HepG2 (cell line): ENCODE measurements around the gene AMN. TPM values are rescaled to one million over a fixed set of nuclear protein-coding genes. Genes with fewer than 3 reads are reported as not detected.

Experiments used
- CBX2 ChIP-seq, 2 experiments: fragments of 200-600 bp in 1 of 2; sonication (generic); formaldehyde crosslinking in 1 of 2; IDR thresholded peaks; 2 replicates each; pipeline versions ENCODE4 v1.7.0 to v1.8.1; 2018 to 2022; ENCODE audit warnings: low read depth in 2 of 2, low read length in 1 of 2, mild to moderate bottlenecking in 1 of 2, missing genetic modification reagents in 1 of 2
- KAT8 ChIP-seq: IDR thresholded peaks from 2 replicates; pipeline ENCODE4 v1.6.1; 2016; ENCODE audit warnings: missing genetic modification reagents, missing compliant biosample characterization
- MAFG ChIP-seq: sonication (generic); formaldehyde crosslinking; IDR thresholded peaks from 2 replicates; pipeline ENCODE4 v1.5.1; 2020; ENCODE audit warnings: mild to moderate bottlenecking, missing genetic modification reagents
- MZF1 ChIP-seq: sonication (generic); formaldehyde crosslinking; IDR thresholded peaks from 2 replicates; pipeline ENCODE4 v1.8.1; 2023; ENCODE audit warnings: mild to moderate bottlenecking, missing genetic modification reagents, borderline replicate concordance
- TARDBP ChIP-seq: sonication (generic); formaldehyde crosslinking; IDR thresholded peaks from 2 replicates; pipeline ENCODE4 v1.8.0; 2022; ENCODE audit warnings: mild to moderate bottlenecking, missing genetic modification reagents
- ZC3H4 ChIP-seq: sonication (generic); formaldehyde crosslinking; IDR thresholded peaks from 2 replicates; pipeline ENCODE4 v1.4.0; 2020; ENCODE audit warnings: missing genetic modification reagents, borderline replicate concordance
- ZNF20 ChIP-seq: sonication (generic); formaldehyde crosslinking; IDR thresholded peaks from 2 replicates; pipeline ENCODE4 v1.4.0; 2020; ENCODE audit warnings: mild to moderate bottlenecking, moderate library complexity, missing genetic modification reagents
- ZNF577 ChIP-seq: sonication (generic); formaldehyde crosslinking; IDR thresholded peaks from 2 replicates; pipeline ENCODE4 v1.4.0; 2020; ENCODE audit warnings: mild to moderate bottlenecking, low read depth, missing genetic modification reagents, borderline replicate concordance
- ZNF615 ChIP-seq: sonication (generic); formaldehyde crosslinking; IDR thresholded peaks from 2 replicates; pipeline ENCODE4 v1.5.0; 2020; ENCODE audit warnings: mild to moderate bottlenecking, missing genetic modification reagents, borderline replicate concordance
- ZNF629 ChIP-seq: sonication (generic); formaldehyde crosslinking; conservative IDR thresholded peaks from 2 replicates; pipeline ENCODE4 v1.5.0; 2020; ENCODE audit warnings: missing genetic modification reagents
- ZNF674 ChIP-seq: sonication (generic); formaldehyde crosslinking; IDR thresholded peaks from 2 replicates; pipeline ENCODE4 v1.5.0; 2020; ENCODE audit warnings: low read depth, mild to moderate bottlenecking, missing genetic modification reagents
- ZNF768 ChIP-seq: sonication (generic); formaldehyde crosslinking; IDR thresholded peaks from 2 replicates; pipeline ENCODE4 v1.4.0; 2020; ENCODE audit warnings: missing genetic modification reagents
- ZNF777 ChIP-seq: sonication (generic); formaldehyde crosslinking; IDR thresholded peaks from 2 replicates; pipeline ENCODE4 v1.4.0; 2020; ENCODE audit warnings: missing genetic modification reagents
- polyA plus RNA-seq, 8 experiments: library from polyadenylated mRNA; depleted of rRNA in 3 of 8; stranded (reverse) in 7 of 8; unstranded in 1 of 8; fragments of >200 nt; fragmentation: Illumina TruSeq in 4 of 8; extraction: Trizol in 4 of 8; gene quantifications; 2 replicates each; pipeline versions ENCODE4 v1.2.1 to v1.2.3, GENCODE V29; 2011 to 2016; ENCODE audit warnings: low read depth in 4 of 8, missing spikeins in 1 of 8, mixed read lengths in 1 of 8; ENCODE audit not compliant: insufficient read depth in 1 of 8
- total RNA-seq, 5 experiments: library from RNA; depleted of rRNA; stranded (reverse); fragments of >200 nt; fragmentation: Illumina TruSeq; extraction: Trizol; gene quantifications; 2 replicates each; pipeline ENCODE4 v1.2.3, GENCODE V29; 2016; ENCODE audit warnings: low read depth in 1 of 5
- TF ChIP-seq, protein P1 (sequence below): sonication (generic); formaldehyde crosslinking; IDR thresholded peaks from 2 replicates; pipeline ENCODE4 v1.5.1; 2020; ENCODE audit warnings: mild to moderate bottlenecking, missing genetic modification reagents
- TF ChIP-seq, protein P2 (sequence below): sonication (generic); formaldehyde crosslinking; IDR thresholded peaks from 2 replicates; pipeline ENCODE4 v1.4.0; 2020; ENCODE audit warnings: missing genetic modification reagents
- TF ChIP-seq, protein P3 (sequence below): sonication (generic); formaldehyde crosslinking; IDR thresholded peaks from 2 replicates; pipeline ENCODE4 v1.8.0; 2022; ENCODE audit warnings: mild to moderate bottlenecking, missing genetic modification reagents; ENCODE audit not compliant: insufficient replicate concordance
- TF ChIP-seq, protein P4 (sequence below): sonication (generic); formaldehyde crosslinking; IDR thresholded peaks from 2 replicates; pipeline ENCODE4 v1.4.0; 2020; ENCODE audit warnings: mild to moderate bottlenecking, low read depth, missing genetic modification reagents
- TF ChIP-seq, protein P5 (sequence below): fragments of 450-650 bp; IDR thresholded peaks from 2 replicates; pipeline ENCODE4 v1.6.1; 2017

The AMN gene
- total and polyA plus RNA-seq, 2 of the 13 experiments (the other 11 are each of a cell fraction or from before 2014, with no cell fraction given), result 9.8 to 33.1 TPM

DNA sequence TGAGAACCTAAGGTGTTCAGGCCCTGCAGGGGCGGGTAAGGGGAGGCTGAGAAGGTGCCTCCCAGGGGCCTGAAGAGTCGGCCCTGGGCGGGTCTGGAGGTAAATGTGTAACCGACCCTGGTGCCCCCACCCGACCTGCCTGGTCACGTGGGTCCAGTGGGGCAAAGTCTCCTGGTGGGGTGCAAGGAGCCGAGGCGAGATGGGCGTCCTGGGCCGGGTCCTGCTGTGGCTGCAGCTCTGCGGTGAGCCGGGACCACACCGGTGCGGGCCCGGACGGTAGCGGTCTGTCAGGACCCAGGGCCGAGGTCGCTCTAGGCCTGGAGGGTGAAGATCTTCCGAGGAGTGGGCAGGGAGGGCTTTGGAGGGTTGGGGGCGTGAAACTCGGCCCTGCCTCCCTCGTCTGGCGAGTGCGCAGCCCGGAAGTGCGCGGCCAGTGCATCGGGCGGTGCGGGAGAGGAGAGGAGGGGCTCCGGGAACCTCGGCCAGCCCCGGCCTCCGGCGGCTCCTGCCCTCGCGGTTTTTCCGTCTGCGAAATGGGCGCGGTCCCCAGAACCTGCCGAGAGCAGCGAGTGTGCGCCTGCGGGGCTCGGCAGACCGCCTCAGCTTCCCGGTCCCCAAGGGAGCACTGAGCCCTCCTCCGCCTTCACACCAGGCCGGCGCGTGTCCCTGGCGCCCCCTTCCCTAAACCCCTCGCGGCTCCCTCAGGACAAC lies at the start of gene AMN (continued):
- TF ChIP-seq, protein P1, sequence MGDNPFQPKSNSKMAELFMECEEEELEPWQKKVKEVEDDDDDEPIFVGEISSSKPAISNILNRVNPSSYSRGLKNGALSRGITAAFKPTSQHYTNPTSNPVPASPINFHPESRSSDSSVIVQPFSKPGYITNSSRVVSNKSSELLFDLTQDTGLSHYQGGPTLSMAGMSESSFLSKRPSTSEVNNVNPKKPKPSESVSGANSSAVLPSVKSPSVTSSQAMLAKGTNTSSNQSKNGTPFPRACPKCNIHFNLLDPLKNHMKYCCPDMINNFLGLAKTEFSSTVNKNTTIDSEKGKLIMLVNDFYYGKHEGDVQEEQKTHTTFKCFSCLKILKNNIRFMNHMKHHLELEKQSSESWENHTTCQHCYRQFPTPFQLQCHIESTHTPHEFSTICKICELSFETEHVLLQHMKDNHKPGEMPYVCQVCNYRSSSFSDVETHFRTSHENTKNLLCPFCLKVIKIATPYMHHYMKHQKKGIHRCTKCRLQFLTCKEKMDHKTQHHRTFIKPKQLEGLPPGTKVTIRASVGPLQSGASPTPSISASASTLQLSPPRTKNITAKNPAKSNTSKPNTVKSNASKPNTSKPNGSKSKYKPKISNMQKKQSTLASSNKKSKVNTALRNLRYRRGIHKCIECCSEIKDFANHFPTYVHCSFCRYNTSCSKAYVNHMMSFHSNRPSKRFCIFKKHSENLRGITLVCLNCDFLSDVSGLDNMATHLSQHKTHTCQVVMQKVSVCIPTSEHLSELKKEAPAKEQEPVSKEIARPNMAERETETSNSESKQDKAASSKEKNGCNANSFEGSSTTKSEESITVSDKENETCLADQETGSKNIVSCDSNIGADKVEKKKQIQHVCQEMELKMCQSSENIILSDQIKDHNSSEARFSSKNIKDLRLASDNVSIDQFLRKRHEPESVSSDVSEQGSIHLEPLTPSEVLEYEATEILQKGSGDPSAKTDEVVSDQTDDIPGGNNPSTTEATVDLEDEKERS (CRISPR knock-in tag), result peak; percentile 32; the same call in 1 of the 2 replicates
- TF ChIP-seq MAFG (CRISPR knock-in tag) (no peak), ZNF615 (no peak), ZNF577 (CRISPR knock-in tag) (no peak), MZF1 (CRISPR knock-in tag) (no peak), KAT8 (CRISPR knock-in tag) (peak; percentile 87), CBX2 (IDR thresholded peaks at IDR 0.05; ENCODE audit: low read depth, low read length) (no peak), CBX2 (CRISPR knock-in tag; IDR thresholded peaks at IDR 0.05; ENCODE audit: low read depth) (no peak), ZNF777 (CRISPR knock-in tag) (peak; percentile 50; the same call in 1 of the 2 replicates), ZNF674 (CRISPR knock-in tag) (no peak), ZNF768 (CRISPR knock-in tag) (peak; percentile 73), ZNF20 (CRISPR knock-in tag) (no peak), ZC3H4 (CRISPR knock-in tag) (no peak), TARDBP (CRISPR knock-in tag) (peak; percentile 84), ZNF629 (peak; percentile 99)
- TF ChIP-seq, protein P2, sequence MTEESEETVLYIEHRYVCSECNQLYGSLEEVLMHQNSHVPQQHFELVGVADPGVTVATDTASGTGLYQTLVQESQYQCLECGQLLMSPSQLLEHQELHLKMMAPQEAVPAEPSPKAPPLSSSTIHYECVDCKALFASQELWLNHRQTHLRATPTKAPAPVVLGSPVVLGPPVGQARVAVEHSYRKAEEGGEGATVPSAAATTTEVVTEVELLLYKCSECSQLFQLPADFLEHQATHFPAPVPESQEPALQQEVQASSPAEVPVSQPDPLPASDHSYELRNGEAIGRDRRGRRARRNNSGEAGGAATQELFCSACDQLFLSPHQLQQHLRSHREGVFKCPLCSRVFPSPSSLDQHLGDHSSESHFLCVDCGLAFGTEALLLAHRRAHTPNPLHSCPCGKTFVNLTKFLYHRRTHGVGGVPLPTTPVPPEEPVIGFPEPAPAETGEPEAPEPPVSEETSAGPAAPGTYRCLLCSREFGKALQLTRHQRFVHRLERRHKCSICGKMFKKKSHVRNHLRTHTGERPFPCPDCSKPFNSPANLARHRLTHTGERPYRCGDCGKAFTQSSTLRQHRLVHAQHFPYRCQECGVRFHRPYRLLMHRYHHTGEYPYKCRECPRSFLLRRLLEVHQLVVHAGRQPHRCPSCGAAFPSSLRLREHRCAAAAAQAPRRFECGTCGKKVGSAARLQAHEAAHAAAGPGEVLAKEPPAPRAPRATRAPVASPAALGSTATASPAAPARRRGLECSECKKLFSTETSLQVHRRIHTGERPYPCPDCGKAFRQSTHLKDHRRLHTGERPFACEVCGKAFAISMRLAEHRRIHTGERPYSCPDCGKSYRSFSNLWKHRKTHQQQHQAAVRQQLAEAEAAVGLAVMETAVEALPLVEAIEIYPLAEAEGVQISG, result peak; percentile 81
- TF ChIP-seq, protein P3, sequence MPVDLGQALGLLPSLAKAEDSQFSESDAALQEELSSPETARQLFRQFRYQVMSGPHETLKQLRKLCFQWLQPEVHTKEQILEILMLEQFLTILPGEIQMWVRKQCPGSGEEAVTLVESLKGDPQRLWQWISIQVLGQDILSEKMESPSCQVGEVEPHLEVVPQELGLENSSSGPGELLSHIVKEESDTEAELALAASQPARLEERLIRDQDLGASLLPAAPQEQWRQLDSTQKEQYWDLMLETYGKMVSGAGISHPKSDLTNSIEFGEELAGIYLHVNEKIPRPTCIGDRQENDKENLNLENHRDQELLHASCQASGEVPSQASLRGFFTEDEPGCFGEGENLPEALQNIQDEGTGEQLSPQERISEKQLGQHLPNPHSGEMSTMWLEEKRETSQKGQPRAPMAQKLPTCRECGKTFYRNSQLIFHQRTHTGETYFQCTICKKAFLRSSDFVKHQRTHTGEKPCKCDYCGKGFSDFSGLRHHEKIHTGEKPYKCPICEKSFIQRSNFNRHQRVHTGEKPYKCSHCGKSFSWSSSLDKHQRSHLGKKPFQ (CRISPR knock-in tag), result peak; percentile 22
- TF ChIP-seq, protein P4, sequence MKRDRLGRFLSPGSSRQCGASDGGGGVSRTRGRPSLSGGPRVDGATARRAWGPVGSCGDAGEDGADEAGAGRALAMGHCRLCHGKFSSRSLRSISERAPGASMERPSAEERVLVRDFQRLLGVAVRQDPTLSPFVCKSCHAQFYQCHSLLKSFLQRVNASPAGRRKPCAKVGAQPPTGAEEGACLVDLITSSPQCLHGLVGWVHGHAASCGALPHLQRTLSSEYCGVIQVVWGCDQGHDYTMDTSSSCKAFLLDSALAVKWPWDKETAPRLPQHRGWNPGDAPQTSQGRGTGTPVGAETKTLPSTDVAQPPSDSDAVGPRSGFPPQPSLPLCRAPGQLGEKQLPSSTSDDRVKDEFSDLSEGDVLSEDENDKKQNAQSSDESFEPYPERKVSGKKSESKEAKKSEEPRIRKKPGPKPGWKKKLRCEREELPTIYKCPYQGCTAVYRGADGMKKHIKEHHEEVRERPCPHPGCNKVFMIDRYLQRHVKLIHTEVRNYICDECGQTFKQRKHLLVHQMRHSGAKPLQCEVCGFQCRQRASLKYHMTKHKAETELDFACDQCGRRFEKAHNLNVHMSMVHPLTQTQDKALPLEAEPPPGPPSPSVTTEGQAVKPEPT (CRISPR knock-in tag), result no peak; the same call in 1 of the 2 replicates
- TF ChIP-seq, protein P5, sequence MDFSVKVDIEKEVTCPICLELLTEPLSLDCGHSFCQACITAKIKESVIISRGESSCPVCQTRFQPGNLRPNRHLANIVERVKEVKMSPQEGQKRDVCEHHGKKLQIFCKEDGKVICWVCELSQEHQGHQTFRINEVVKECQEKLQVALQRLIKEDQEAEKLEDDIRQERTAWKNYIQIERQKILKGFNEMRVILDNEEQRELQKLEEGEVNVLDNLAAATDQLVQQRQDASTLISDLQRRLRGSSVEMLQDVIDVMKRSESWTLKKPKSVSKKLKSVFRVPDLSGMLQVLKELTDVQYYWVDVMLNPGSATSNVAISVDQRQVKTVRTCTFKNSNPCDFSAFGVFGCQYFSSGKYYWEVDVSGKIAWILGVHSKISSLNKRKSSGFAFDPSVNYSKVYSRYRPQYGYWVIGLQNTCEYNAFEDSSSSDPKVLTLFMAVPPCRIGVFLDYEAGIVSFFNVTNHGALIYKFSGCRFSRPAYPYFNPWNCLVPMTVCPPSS, result no peak
